ENCODE results near the gene LZIC.
"Not testable (repeated sequence)": the region's sequence is repeated elsewhere in the genome, so short reads cannot be mapped to it uniquely, and the experiment has no call there.

Gene LZIC

GRCh38 chr1:9942939-9943788 lies at the start of gene LZIC, which contains the start of gene NMNAT1:
Gene LZIC (minus strand): TSS chr1:9943391. CDS start chr1:9936619, 6,772 bp downstream.
Gene NMNAT1 (plus strand): TSS chr1:9943475. CDS start chr1:9972074, 28,599 bp downstream.
- peak; percentile 78 for DNase-seq

- DNase-seq = no peak
These were observed 49.7 kb upstream of the LZIC start for GRCh38 chr1:9992910-9993309.

- DNase-seq = no peak
These were observed 47.8 kb upstream of the LZIC start for GRCh38 chr1:9990944-9991343.

- no peak for DNase-seq
These were observed 46.6 kb upstream of the LZIC start for GRCh38 chr1:9989773-9990172.

GRCh38 chr1:9985001-9985400 lies 41.8 kb upstream of the LZIC start:
- DNase-seq = no peak

- DNase-seq = no peak
These were observed 41.1 kb upstream of the LZIC start for GRCh38 chr1:9984253-9984652.

- peak; percentile 67 for DNase-seq
These were observed 17.7 kb upstream of the LZIC start for GRCh38 chr1:9960706-9961562.

- DNase-seq = no peak
These were observed 16.8 kb upstream of the LZIC start for GRCh38 chr1:9960011-9960410.

GRCh38 chr1:9957726-9958125 lies 14.5 kb upstream of the LZIC start:
- DNase-seq = no peak

GRCh38 chr1:9946315-9946714 lies 3.1 kb upstream of the LZIC start:
- no peak for DNase-seq

- peak; percentile 6 for DNase-seq
These were observed 722 bp downstream of the LZIC start for GRCh38 chr1:9942399-9942938.

- DNase-seq = no peak
These were observed 13.5 kb downstream of the LZIC start for GRCh38 chr1:9929431-9930385.

- no peak for DNase-seq
These were observed 15.9 kb downstream of the LZIC start for GRCh38 chr1:9927259-9927658.

- no peak for DNase-seq
These were observed 20.8 kb downstream of the LZIC start for GRCh38 chr1:9922342-9922741.

- no peak for DNase-seq
These were observed 22.6 kb downstream of the LZIC start for GRCh38 chr1:9920606-9921005.

- no peak for DNase-seq
These were observed 25.3 kb downstream of the LZIC start for GRCh38 chr1:9917901-9918300.

GRCh38 chr1:9917495-9917894 lies 25.7 kb downstream of the LZIC start:
- DNase-seq = not testable (repeated sequence)

GRCh38 chr1:9916452-9916851 lies 26.7 kb downstream of the LZIC start:
- no peak for DNase-seq

- DNase-seq = no peak
These were observed 28.6 kb downstream of the LZIC start for GRCh38 chr1:9914610-9914937.

GRCh38 chr1:9912264-9912936 lies 30.8 kb downstream of the LZIC start:
- DNase-seq = no peak

GRCh38 chr1:9910423-9911178 lies 32.6 kb downstream of the LZIC start:
- peak; percentile 83 for DNase-seq

Data from NCI-H526 treated with DMSO at 0.1 percent for 48 hours (cell line).